Ascending aorta (tissue), 2 donors: ENCODE measurements around the gene CNTNAP5. TPM values are rescaled to one million over a fixed set of nuclear protein-coding genes. Genes with fewer than 3 reads are reported as not detected.

ENCODE experiments used
- DNase-seq, 2 donors: peaks; one replicate each; pipeline ENCODE4 v3.0.0-alpha.2; 2019; ENCODE audit warnings: low spot score in 2 of 2
- H3K27ac ChIP-seq, 2 donors: fragments of 200-600 bp; sonication (generic); one replicate each; pipeline ENCODE4 v1.5.1; 2016 to 2017; ENCODE audit warnings: mild to moderate bottlenecking in 1 of 2
- H3K27me3 ChIP-seq: fragments of 200-600 bp; sonication (generic); one replicate; pipeline ENCODE4 v1.5.1; 2017
- H3K36me3 ChIP-seq, 2 donors: fragments of 200-600 bp; sonication (generic); one replicate each; pipeline ENCODE4 v1.5.1; 2016
- H3K4me1 ChIP-seq, 2 donors: fragments of 200-600 bp; sonication (generic); one replicate each; pipeline ENCODE4 v1.5.1; 2016 to 2017; ENCODE audit warnings: mild to moderate bottlenecking in 1 of 2
- H3K4me3 ChIP-seq, 2 donors: fragments of 200-600 bp; sonication (generic); one replicate each; pipeline ENCODE4 v1.5.1; 2016 to 2017; ENCODE audit warnings: mild to moderate bottlenecking in 1 of 2
- H3K9me3 ChIP-seq, 2 donors: fragments of 200-600 bp; sonication (generic); one replicate each; pipeline ENCODE4 v1.5.1; 2016
- intact Hi-C: fragments of 100-400 bp; cut with DNase I; formaldehyde crosslinking; loops from one replicate; pipeline ENCODE4 v1.15.1; 2023
- total RNA-seq: library from RNA; depleted of rRNA; stranded (reverse); fragments of >200 nt; gene quantifications from one replicate; pipeline ENCODE4 v1.1.0, GENCODE V29; 2016
- TF ChIP-seq, protein P1 (sequence below), 3 experiments: fragments of 200-600 bp in 2 of 3; fragments of 450-650 bp in 1 of 3; sonication (generic) in 2 of 3; IDR thresholded peaks; one replicate each; pipeline ENCODE4 v1.5.1; 2016 to 2019; ENCODE audit warnings: antibody characterized with exemption in 3 of 3, mild to moderate bottlenecking in 1 of 3, moderate library complexity in 1 of 3

Gene CNTNAP5
- total RNA-seq, 1 donor from 2014 or later = not detected

DNA sequence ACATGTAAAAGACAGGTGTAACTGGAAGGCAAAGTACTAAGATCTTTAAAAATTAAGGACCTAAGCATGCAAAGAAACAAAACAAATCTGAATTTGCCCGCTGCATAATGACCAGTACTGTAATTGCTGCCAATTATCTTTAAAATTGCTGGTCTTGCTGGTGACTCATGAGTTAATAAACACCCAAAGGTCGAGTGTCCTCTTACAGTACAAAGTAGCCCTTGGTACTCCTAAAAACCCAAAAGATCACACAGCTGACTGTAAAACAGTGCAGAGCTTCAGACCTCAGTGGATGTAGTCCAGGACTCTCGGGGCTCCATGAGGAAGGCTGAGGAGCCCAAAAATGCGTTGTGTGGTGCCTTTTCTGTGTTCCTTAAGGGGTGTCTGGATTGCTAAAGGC is 308.7 kb downstream of the CNTNAP5 start:
- no peaks in the 10 kb centered on the region for H3K36me3 ChIP-seq
- H3K27me3 ChIP-seq = no peaks in the 10 kb centered on the region
- TF ChIP-seq, protein P1, sequence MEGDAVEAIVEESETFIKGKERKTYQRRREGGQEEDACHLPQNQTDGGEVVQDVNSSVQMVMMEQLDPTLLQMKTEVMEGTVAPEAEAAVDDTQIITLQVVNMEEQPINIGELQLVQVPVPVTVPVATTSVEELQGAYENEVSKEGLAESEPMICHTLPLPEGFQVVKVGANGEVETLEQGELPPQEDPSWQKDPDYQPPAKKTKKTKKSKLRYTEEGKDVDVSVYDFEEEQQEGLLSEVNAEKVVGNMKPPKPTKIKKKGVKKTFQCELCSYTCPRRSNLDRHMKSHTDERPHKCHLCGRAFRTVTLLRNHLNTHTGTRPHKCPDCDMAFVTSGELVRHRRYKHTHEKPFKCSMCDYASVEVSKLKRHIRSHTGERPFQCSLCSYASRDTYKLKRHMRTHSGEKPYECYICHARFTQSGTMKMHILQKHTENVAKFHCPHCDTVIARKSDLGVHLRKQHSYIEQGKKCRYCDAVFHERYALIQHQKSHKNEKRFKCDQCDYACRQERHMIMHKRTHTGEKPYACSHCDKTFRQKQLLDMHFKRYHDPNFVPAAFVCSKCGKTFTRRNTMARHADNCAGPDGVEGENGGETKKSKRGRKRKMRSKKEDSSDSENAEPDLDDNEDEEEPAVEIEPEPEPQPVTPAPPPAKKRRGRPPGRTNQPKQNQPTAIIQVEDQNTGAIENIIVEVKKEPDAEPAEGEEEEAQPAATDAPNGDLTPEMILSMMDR (IDR thresholded peaks at IDR 0.05) = no peak

DNA sequence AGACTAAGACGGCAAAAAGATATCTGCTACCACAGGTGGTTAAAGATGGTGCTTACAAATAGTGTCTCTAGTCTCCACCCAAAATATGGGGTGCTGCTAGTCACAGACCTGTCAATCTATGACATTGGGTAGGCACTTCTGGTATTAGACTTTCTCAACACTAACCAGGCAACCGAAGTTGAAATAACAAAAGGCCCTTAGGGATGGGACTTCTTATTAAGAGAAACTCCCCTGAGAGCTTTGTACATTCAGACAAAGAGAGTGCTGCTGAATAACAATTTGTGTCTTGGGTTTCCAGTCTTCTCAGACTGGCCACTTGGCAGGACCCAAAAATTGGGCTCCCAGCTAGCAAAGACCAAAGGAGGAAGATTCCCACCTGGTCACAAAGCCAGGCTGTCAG is 310.0 kb downstream of the CNTNAP5 start:
- Histone ChIP-seq H3K27me3 (no peaks in the 10 kb centered on the region), H3K9me3 (no peaks in the 10 kb centered on the region), H3K27ac (no peak overlapping the region), H3K4me3 (no peak overlapping the region), H3K36me3 (no peaks in the 10 kb centered on the region), H3K4me1 (no peaks in the 10 kb centered on the region)
- TF ChIP-seq, protein P1 (IDR thresholded peaks at IDR 0.05) = no peak
- intact Hi-C loops = no loop called here
- DNase-seq = no peak

More for the DNA sequence above, 308.7 kb downstream of the CNTNAP5 start:
- intact Hi-C loops = no loop called here
- no peaks in the 10 kb centered on the region for H3K4me1 ChIP-seq
- DNase-seq = no peak
- no peak overlapping the region for H3K27ac ChIP-seq
- H3K4me3 ChIP-seq = no peak overlapping the region
- no peaks in the 10 kb centered on the region for H3K9me3 ChIP-seq

DNA sequence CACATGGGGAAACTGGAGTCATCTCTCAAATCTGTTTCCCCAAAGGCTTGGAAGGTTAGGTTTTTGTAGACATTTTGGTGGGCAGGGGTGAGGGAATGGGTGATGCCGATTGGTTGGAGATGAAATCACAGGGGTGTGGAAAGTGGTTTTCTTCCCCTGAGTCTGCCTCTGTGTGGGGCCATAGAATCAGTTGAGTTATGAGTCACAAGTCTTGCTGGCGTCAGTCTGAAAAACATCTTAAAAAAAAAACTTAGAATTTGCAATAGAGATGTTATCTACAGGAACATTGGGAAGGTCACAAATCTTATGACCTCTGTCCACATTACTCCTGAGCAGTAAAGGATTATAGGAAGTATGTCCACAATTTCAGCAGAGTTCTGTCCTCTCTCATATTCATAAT is 314.6 kb downstream of the CNTNAP5 start:
- Histone ChIP-seq H3K4me3 (no peak overlapping the region), H3K27ac (no peak overlapping the region), H3K36me3 (no peaks in the 10 kb centered on the region), H3K27me3 (no peaks in the 10 kb centered on the region), H3K4me1 (no peaks in the 10 kb centered on the region), H3K9me3 (no peaks in the 10 kb centered on the region)
- no peak for DNase-seq
- intact Hi-C loops = no loop called here
- TF ChIP-seq, protein P1 (IDR thresholded peaks at IDR 0.05) = no peak

DNA sequence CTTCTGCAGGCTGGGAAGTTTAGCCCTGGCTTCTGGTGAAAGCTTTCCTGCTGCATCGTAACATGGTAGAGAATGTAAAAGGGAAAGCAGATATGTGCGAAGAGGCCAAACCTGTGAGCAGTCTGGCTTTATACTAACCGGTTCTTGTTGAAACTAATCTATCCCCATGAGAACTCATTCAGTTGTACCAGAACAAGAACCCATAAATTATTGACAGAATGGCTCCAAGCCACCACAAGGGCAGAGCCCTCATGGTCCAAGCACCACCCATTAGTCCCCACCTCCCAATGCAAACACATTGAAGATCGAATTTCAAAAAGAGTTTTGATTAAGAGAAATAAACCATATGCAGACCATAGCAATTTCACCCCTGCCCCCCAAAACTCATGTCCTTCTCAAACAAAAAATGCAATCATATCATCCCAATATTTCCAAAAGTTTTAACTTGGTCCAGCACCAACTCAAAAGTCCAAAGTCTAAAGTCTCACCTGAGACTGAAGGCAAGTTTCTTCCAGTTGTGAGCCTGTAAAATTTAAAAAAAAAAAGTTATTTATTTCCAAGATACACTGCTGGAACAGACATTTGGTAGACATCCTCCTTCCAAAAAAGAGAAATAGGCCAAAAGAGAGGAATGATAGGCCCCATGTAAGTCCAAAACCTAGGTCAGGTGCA is 318.9 kb downstream of the CNTNAP5 start:
- Histone ChIP-seq H3K4me3 (no peak overlapping the region), H3K27me3 (no peaks in the 10 kb centered on the region), H3K27ac (no peak overlapping the region), H3K36me3 (no peaks in the 10 kb centered on the region), H3K4me1 (no peaks in the 10 kb centered on the region), H3K9me3 (no peaks in the 10 kb centered on the region)
- DNase-seq = no peak
- intact Hi-C loops = no loop called here
- TF ChIP-seq, protein P1 (IDR thresholded peaks at IDR 0.05) = no peak

DNA sequence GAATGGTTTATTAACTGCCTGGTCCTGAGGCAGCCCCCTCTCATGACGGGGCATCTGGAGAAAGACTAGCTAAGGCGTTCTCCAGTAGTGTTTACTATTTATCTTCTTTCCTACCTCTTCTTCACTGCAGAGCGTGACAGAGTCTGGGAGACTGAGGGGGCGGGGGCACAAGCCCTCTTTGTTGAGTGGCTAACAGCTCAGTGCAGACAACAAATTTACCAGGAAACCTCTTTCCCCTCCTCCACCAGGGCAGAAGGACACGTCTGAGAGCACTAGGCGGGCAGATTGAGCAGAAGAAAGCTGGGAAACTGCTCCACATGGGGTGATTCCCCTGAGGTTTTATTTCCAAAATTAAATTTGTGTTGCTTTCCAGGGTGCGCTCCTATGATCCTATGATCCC is 322.1 kb downstream of the CNTNAP5 start:
- intact Hi-C loops = no loop called here
- Histone ChIP-seq H3K4me1 (no peaks in the 10 kb centered on the region), H3K36me3 (no peaks in the 10 kb centered on the region), H3K4me3 (no peak overlapping the region), H3K27ac (no peak overlapping the region), H3K27me3 (no peaks in the 10 kb centered on the region), H3K9me3 (no peaks in the 10 kb centered on the region)
- TF ChIP-seq, protein P1 (IDR thresholded peaks at IDR 0.05) = no peak
- no peak for DNase-seq

DNA sequence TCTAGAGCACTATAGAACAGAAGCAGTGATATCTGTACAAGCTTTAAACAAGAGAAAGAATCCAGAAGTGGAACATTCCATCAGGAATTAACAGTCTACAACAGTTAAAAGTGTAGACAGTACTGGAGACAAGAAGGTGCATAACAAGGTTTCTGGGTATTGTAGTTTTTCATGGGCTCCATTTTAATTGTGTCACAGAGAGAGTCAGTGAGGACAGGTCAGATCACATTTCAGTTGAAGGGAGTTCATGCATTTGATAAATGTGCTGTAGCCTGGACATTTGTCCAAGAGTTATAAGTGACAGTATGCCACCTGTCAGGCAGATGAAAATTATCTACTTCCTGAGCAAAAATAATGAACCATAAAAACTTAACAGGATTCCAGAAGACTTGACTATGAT is 328.6 kb downstream of the CNTNAP5 start:
- no peak for DNase-seq
- intact Hi-C loops = no loop called here
- Histone ChIP-seq H3K27me3 (no peaks in the 10 kb centered on the region), H3K36me3 (no peaks in the 10 kb centered on the region), H3K27ac (no peak overlapping the region), H3K9me3 (no peaks in the 10 kb centered on the region), H3K4me3 (no peak overlapping the region), H3K4me1 (no peaks in the 10 kb centered on the region)
- TF ChIP-seq, protein P1 (IDR thresholded peaks at IDR 0.05) = no peak
